Measurements from ENCODE around the gene ELAVL2. TPM values are rescaled to one million over a fixed set of nuclear protein-coding genes. Genes with fewer than 3 reads are reported as not detected.

Gene ELAVL2
- total and polyA plus RNA-seq, 9 of the 15 experiments (the other 6 are each of a cell fraction or from before 2014, with no cell fraction given) = not detected

GRCh38 chr9:23849379-23850035, 23.5 kb upstream of the ELAVL2 start:
- Histone ChIP-seq H3K27ac (ENCODE audit: extremely low read depth, low read depth, low read length) (no peak overlapping the region), H3K36me3 (ENCODE audit: control insufficient read depth, insufficient read depth, low read length) (no peaks in the 10 kb centered on the region), H3K9ac (ENCODE audit: insufficient read depth in 1 of 2, low read depth in 2 of 2, low read length in 2 of 2) (no peak overlapping the region), H3K9me3 (replicated peaks; ENCODE audit: control insufficient read depth, insufficient read depth, low read depth, low read length) (no peaks in the 10 kb centered on the region), H3K4me1 (replicated peaks in 1 of 2; ENCODE audit: control insufficient read depth in 2 of 2, insufficient read depth in 2 of 2, low read length in 2 of 2) (no peaks in the 10 kb centered on the region), H3K9me1 (ENCODE audit: control insufficient read depth, insufficient read depth, low read length) (no peaks in the 10 kb centered on the region), H2AFZ (ENCODE audit: low read depth, low read length) (no peak overlapping the region), H3K4me3 (no peak overlapping the region), H4K20me1 (replicated peaks; ENCODE audit: control insufficient read depth, insufficient read depth, low read length) (no peaks in the 10 kb centered on the region), H3K79me2 (ENCODE audit: control insufficient read depth, insufficient read depth, low read length) (no peaks in the 10 kb centered on the region), H3K4me2 (ENCODE audit: insufficient read depth, low read length) (no peak overlapping the region), H3K27me3 (ENCODE audit: control insufficient read depth in 2 of 2, insufficient read depth in 2 of 2, low read length in 2 of 2) (no peaks in the 10 kb centered on the region)
- in situ Hi-C loops (cut with MboI) (no loop called here), intact Hi-C loops (cut with micrococcal nuclease) (no loop called here)
- TF ChIP-seq ZNF707 (CRISPR knock-in tag; conservative IDR thresholded peaks at IDR 0.05) (no peak), ELF4 (CRISPR knock-in tag; IDR thresholded peaks at IDR 0.05) (no peak), EP400 (IDR thresholded peaks at IDR 0.05) (no peak), STAG1 (CRISPR knock-in tag; IDR thresholded peaks at IDR 0.05; ENCODE audit: borderline replicate concordance) (no peak), MTA2 (IDR thresholded peaks at IDR 0.05; ENCODE audit: low read depth) (no peak), HDAC2 (IDR thresholded peaks at IDR 0.05) (no peak)
- no peak for FAIRE-seq
- ChIA-PET CTCF (ENCODE audit: low intra/inter-chr PET ratio) (no interaction called here), POLR2A (no interaction called here)
- no CpG with 5 or more reads among the region's 11 CpGs for WGBS (ENCODE audit: insufficient coverage, low coverage, missing lambda C conversion rate)
- no peak for ATAC-seq
- BruUV-seq (replicated peaks) = no TSS peak
- no peak for DNase-seq (ENCODE audit: extremely low read depth in 1 of 4, low spot score in 3 of 4)

- TF ChIP-seq ZNF780A (CRISPR knock-in tag; IDR thresholded peaks at IDR 0.05) = no peak
- no TSS peak for BruUV-seq (replicated peaks)
- no peak for DNase-seq (ENCODE audit: extremely low read depth in 1 of 4, low spot score in 3 of 4)
- ChIA-PET CTCF (ENCODE audit: low intra/inter-chr PET ratio) (no interaction called here), POLR2A (no interaction called here)
- Histone ChIP-seq H3K4me3 (no peak overlapping the region), H3K27me3 (ENCODE audit: control insufficient read depth in 2 of 2, insufficient read depth in 2 of 2, low read length in 2 of 2) (no peaks in the 10 kb centered on the region), H3K36me3 (ENCODE audit: control insufficient read depth, insufficient read depth, low read length) (no peaks in the 10 kb centered on the region), H3K9ac (ENCODE audit: insufficient read depth in 1 of 2, low read depth in 2 of 2, low read length in 2 of 2) (no peak overlapping the region), H2AFZ (ENCODE audit: low read depth, low read length) (no peak overlapping the region), H3K9me3 (replicated peaks; ENCODE audit: control insufficient read depth, insufficient read depth, low read depth, low read length) (no peaks in the 10 kb centered on the region), H3K9me1 (ENCODE audit: control insufficient read depth, insufficient read depth, low read length) (no peaks in the 10 kb centered on the region), H3K4me2 (ENCODE audit: insufficient read depth, low read length) (no peak overlapping the region), H3K27ac (ENCODE audit: extremely low read depth, low read depth, low read length) (no peak overlapping the region), H4K20me1 (replicated peaks; ENCODE audit: control insufficient read depth, insufficient read depth, low read length) (no peaks in the 10 kb centered on the region), H3K4me1 (replicated peaks in 1 of 2; ENCODE audit: control insufficient read depth in 2 of 2, insufficient read depth in 2 of 2, low read length in 2 of 2) (no peaks in the 10 kb centered on the region), H3K79me2 (ENCODE audit: control insufficient read depth, insufficient read depth, low read length) (no peaks in the 10 kb centered on the region)
- intact Hi-C loops (cut with micrococcal nuclease) = no loop called here
- no peak for FAIRE-seq
- in situ Hi-C loops (cut with MboI) = no loop called here
- ATAC-seq = no peak
- no CpG with 5 or more reads among the region's 1 CpG for WGBS (ENCODE audit: insufficient coverage, low coverage, missing lambda C conversion rate)
Measured at GRCh38 chr9:23842565-23843129, 16.6 kb upstream of the ELAVL2 start.
